HG03469 (cell line): ENCODE results near the gene SART3.

Source experiments
- ATAC-seq: cut with Tn5 transposase; IDR thresholded peaks from one replicate; pipeline ENCODE4 v1.9.1; 2021; ENCODE audit warnings: mild to moderate bottlenecking, moderate library complexity, moderate number of reproducible peaks; ENCODE audit not compliant: unreplicated experiment

Gene SART3

DNA sequence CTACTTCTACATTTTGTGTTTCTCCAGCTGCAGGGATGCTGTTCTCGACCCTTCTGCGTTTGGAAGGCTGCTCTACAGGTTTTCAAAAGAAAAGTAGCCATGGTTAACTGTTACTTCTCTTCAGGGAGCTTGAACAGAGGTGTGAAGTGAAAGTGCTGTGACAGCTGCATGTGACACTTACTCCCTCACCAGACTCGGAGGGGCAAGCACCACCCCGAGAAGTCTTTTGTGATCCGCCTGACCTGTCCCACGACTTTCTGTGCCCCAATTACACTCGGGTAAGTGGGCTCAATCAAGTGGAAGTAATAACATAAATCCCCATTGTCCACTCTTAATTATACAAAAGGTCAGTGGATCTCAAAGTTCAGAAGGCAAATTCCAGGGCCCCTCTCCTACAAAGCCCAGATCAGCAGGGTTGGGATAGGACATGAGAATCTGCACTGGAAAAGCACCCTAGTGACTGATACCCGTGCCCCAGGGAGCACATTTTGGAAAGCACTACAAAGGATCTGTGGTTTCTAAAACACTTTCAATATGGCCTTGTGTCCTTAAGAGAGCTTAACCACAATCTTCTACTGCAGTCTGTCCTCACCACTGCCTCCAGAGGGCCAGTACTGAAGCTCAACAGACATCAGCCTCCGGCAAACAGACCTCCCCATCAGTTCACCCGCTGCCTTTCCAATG lies 34.3 kb downstream of the SART3 start:
- ATAC-seq, result no peak

DNA sequence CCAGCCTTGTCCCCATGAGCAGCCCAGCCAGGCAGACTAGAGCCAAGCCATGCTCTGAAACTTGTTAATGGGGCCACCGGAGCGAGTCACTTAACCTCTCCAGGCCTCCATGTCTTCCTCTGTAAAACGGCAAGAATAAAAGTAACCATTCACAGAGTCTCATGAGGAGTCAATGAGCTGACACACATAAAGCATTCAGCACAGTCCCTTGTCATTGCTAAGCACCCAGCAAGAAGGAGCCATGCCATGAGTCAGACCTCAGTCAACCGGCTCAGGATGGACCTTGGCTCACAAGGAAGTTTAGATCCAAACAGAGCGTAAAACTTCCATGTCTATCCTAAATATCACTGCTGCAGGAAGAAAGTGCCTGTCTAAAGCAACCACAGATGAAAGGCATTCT lies 35.3 kb downstream of the SART3 start:
- no peak for ATAC-seq

GRCh38 chr12:108523365-108523764 lies 37.6 kb downstream of the SART3 start:
- no peak for ATAC-seq

- ATAC-seq, result no peak
These were observed 41.4 kb downstream of the SART3 start for GRCh38 chr12:108519558-108519957.

DNA sequence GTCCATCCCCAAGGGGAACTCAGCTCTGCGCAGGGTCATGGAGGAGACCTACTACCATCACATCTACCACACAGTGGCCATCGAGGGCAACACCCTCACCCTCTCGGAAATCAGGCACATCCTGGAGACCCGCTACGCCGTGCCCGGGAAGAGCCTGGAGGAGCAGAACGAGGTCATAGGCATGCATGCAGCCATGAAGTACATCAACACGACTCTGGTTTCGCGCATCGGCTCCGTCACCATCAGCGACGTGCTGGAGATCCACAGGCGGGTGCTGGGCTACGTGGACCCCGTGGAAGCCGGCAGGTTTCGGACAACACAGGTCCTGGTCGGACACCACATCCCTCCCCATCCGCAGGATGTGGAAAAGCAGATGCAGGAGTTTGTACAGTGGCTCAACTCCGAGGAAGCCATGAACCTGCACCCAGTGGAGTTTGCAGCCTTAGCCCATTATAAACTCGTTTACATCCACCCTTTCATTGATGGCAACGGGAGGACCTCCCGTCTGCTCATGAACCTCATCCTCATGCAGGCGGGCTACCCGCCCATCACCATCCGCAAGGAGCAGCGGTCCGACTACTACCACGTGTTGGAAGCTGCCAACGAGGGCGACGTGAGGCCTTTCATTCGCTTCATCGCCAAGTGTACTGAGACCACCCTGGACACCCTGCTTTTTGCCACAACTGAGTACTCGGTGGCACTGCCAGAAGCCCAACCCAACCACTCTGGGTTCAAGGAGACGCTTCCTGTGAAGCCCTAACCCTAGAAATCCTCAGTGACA lies 42.1 kb downstream of the SART3 start:
- ATAC-seq, result no peak

GRCh38 chr12:108518101-108518715 lies 42.8 kb downstream of the SART3 start:
- no peak for ATAC-seq

- ATAC-seq, result no peak
These were observed 43.5 kb downstream of the SART3 start for GRCh38 chr12:108517288-108518100.

DNA sequence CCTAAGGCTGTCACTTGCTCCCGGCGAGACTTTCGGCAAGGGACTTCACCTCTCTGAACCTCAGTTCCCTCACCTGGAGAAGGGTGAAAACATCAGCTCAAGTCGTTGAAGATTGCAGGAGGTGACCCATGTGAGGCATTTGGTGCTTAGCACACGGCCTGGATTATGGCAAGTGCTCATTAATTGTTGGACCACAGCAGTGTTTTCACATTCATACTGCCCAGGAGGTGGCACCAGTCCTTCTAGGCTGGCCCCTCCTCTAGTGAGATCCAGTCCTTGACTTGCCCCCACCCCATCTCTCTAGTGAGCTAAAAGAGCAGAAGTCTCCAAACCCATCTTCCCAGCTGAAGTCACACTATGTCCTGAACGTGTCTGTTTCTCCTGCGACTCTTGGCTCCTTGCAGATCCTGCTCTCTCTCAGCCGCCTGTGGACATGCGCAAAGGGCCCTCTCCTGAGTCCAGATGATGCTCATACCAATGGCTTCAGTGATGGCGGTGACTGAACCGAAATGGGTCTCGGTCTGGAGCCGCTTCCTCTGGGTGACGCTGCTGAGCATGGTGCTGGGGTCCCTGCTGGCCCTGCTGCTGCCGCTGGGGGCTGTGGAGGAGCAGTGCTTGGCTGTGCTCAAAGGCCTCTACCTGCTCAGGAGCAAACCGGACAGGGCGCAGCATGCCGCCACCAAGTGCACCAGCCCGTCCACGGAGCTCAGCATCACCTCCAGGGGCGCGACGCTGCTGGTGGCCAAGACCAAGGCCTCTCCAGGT lies 44.3 kb downstream of the SART3 start:
- no peak for ATAC-seq

GRCh38 chr12:108515916-108516315 lies 45.1 kb downstream of the SART3 start:
- ATAC-seq, result no peak

GRCh38 chr12:108514973-108515814 lies 45.8 kb downstream of the SART3 start, which contains the start of gene FICD:
FICD (plus strand) TSS chr12:108515277; CDS start chr12:108516973, 1,696 bp downstream.
- ATAC-seq, result peak; percentile 66

- ATAC-seq, result no peak
These were observed 46.5 kb downstream of the SART3 start for GRCh38 chr12:108514468-108514972.

GRCh38 chr12:108511633-108512540 lies 49.1 kb downstream of the SART3 start:
- no peak for ATAC-seq

DNA sequence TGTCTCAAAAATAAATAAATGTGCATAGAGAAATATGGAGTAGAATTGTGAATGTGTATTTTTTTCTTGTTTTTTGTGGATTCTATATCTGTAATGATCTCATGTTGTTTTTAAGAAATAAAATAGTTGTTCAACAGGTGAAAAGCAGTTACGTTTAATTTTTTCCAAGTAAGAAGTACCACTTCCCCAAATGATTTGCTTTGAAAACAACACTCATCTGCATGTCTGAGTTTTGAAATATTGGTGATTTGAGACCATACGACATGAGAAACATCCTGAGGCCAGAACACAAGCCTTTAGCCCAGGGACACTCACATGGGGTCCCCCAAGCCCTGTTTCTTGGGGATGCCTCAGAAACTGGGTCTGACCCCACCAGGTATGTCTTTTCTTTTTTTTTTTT lies 50.1 kb downstream of the SART3 start:
- ATAC-seq, result no peak

- ATAC-seq, result no peak
These were observed 51.2 kb downstream of the SART3 start for GRCh38 chr12:108509806-108510205.

- no peak for ATAC-seq
These were observed 52.9 kb downstream of the SART3 start for GRCh38 chr12:108507971-108508642.

GRCh38 chr12:108505129-108505528 lies 55.8 kb downstream of the SART3 start:
- ATAC-seq, result no peak

DNA sequence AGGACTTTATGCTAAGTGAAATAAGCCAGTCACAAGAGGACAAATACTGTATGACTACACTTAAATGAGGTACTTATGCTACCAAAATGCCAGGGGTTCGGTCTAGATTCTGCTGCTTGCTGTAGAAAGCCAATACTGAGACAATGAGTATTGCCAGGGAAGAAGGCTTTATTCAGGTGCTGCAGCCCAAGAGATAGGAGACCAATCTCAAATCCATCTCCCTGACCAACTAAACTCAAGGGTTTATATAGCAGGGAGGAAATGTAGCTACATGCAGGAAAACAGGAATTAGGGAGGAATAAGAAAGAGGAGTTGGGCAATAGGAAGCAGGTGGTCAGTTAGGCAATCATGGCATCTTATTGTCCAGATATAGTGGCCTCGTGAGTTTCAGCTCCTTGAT lies 58.1 kb downstream of the SART3 start:
- no peak for ATAC-seq

- no peak for ATAC-seq
These were observed 62.8 kb downstream of the SART3 start for GRCh38 chr12:108498136-108498535.
